ENCODE measurements around the gene HTN1. TPM values are rescaled to one million over a fixed set of nuclear protein-coding genes. Genes with fewer than 3 reads are reported as not detected.
"Not testable (repeated sequence)": the region's sequence is repeated elsewhere in the genome, so short reads cannot be mapped to it uniquely, and the experiment has no call there.

Gene HTN1
- total and polyA plus RNA-seq, 10 of the 15 experiments (the other 5 are each of a cell fraction or from before 2014, with no cell fraction given) = 0.03 TPM; not detected in 9

DNA sequence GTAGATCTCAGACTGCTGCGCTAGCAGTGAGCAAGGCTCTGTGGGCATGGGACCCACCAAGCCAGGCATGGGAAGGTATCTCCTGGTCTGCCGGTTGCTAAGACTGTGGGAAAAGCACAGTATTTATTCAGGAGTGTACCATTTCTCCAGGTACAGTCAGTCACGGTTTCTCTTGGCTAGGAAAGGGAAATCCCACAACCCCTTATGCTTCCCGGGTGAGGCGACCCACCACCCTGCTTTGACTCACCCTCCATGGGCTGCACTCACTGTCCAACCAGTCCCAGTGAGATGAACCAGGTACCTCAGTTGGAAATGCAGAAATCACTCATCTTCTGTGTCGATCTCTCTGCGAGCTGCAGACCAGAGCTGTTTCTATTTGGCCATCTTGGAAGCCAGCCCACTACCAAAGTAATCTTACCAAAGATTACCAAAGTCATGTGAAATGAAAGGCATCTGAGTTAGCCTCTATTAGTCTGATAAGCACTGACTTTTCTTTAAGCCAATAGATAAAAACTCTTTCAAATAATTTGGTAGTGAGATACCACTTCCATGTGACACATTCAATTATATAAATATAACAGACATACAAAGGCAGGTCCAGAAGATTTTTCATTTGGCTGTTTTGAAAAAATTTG, 8.5 kb upstream of the HTN1 start (continued):
- TF ChIP-seq, protein P1, sequence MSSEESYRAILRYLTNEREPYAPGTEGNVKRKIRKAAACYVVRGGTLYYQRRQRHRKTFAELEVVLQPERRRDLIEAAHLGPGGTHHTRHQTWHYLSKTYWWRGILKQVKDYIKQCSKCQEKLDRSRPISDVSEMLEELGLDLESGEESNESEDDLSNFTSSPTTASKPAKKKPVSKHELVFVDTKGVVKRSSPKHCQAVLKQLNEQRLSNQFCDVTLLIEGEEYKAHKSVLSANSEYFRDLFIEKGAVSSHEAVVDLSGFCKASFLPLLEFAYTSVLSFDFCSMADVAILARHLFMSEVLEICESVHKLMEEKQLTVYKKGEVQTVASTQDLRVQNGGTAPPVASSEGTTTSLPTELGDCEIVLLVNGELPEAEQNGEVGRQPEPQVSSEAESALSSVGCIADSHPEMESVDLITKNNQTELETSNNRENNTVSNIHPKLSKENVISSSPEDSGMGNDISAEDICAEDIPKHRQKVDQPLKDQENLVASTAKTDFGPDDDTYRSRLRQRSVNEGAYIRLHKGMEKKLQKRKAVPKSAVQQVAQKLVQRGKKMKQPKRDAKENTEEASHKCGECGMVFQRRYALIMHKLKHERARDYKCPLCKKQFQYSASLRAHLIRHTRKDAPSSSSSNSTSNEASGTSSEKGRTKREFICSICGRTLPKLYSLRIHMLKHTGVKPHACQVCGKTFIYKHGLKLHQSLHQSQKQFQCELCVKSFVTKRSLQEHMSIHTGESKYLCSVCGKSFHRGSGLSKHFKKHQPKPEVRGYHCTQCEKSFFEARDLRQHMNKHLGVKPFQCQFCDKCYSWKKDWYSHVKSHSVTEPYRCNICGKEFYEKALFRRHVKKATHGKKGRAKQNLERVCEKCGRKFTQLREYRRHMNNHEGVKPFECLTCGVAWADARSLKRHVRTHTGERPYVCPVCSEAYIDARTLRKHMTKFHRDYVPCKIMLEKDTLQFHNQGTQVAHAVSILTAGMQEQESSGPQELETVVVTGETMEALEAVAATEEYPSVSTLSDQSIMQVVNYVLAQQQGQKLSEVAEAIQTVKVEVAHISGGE (CRISPR knock-in tag; IDR thresholded peaks at IDR 0.05) = no peak
- no peak for TF ChIP-seq CBX5 (IDR thresholded peaks at IDR 0.05; ENCODE audit: low read depth)

DNA sequence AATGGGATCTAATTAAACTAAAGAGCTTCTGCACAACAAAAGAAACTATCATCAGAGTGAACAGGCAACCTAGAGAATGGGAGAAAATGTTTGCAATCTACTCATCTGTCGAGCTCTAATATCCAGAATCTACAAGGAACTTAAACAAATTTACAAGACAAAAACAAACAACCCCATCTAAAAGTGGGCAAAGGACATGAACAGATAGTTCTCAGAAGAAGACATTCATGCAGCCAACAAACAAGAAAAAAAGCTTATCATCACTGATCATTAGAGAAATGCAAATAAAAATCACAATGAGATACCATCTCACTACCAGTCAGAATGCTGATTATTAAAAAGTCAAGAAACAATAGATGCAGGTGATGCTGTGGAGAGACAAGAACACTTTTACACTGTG, 6.3 kb downstream of the HTN1 start:
- H3K27ac ChIP-seq (ENCODE audit: control insufficient read depth, insufficient read depth); RAD21 ChIA-PET (ENCODE audit: unreplicated experiment); CTCF ChIA-PET; H3K9me3 ChIP-seq (replicated peaks; ENCODE audit: control insufficient read depth, insufficient read depth, low read length); FAIRE-seq; H4K20me1 ChIP-seq (ENCODE audit: control insufficient read depth, insufficient read depth); BruUV-seq (replicated peaks); intact Hi-C loops (cut with micrococcal nuclease; ENCODE audit: unreplicated experiment); SMC1A ChIA-PET (ENCODE audit: uncharacterized antibody, unreplicated experiment); H2AFZ ChIP-seq (ENCODE audit: control insufficient read depth, low read depth, low read length); H3K79me2 ChIP-seq (ENCODE audit: control insufficient read depth, insufficient read depth, low read length); H3K27me3 ChIP-seq (replicated peaks in 1 of 2; ENCODE audit: control insufficient read depth in 2 of 2, insufficient read depth in 2 of 2, low read length in 1 of 2); POLR2A ChIA-PET; H3K4me2 ChIP-seq (ENCODE audit: control insufficient read depth, insufficient read depth); DNase-seq (ENCODE audit: low read depth, low spot score); H3K4me3 ChIP-seq; H3K9ac ChIP-seq (ENCODE audit: control insufficient read depth, insufficient read depth, low read length); ATAC-seq; H3K36me3 ChIP-seq (ENCODE audit: control insufficient read depth in 2 of 2, insufficient read depth in 2 of 2, low read length in 1 of 2); in situ Hi-C loops (cut with MboI); H3K4me1 ChIP-seq (ENCODE audit: control insufficient read depth, insufficient read depth, low read length): not testable (repeated sequence)
- WGBS (ENCODE audit: insufficient coverage, insufficient replicate concordance, low lambda C conversion rate, missing lambda C conversion rate) = 0% methylated on average over 1 of the region's 1 CpG

Data from GM12878 (cell line).